H9 (cell line): Measurements from ENCODE around the gene TMEM108. TPM values are rescaled to one million over a fixed set of nuclear protein-coding genes. Genes with fewer than 3 reads are reported as not detected.

Experiments
- DNase-seq: peaks from one replicate; pipeline ENCODE4 v3.0.0-alpha.2; 2017
- H2AFZ ChIP-seq: one replicate; pipeline ENCODE4 v1.6.1; 2013; ENCODE audit warnings: mild to moderate bottlenecking, low read length, control low read depth, moderate library complexity
- H2AK5ac ChIP-seq: 2 replicates; pipeline ENCODE4 v1.6.1; 2013; ENCODE audit warnings: low read length, control low read depth, mixed read lengths; ENCODE audit not compliant: insufficient read length
- H2BK120ac ChIP-seq: one replicate; pipeline ENCODE4 v1.6.1; 2013; ENCODE audit warnings: low read depth, mild to moderate bottlenecking, low read length, control low read depth, inconsistent platforms; ENCODE audit not compliant: poor library complexity, severe bottlenecking
- H2BK12ac ChIP-seq: 2 replicates; pipeline ENCODE4 v1.6.1; 2013; ENCODE audit warnings: low read length, control low read depth, mixed read lengths, low read depth; ENCODE audit not compliant: insufficient read length
- H2BK15ac ChIP-seq: 2 replicates; pipeline ENCODE4 v1.6.1; 2013; ENCODE audit warnings: low read depth, low read length, control low read depth
- H2BK20ac ChIP-seq: one replicate; pipeline ENCODE4 v1.6.1; 2013; ENCODE audit warnings: low read depth, mild to moderate bottlenecking, low read length, control low read depth, inconsistent platforms; ENCODE audit not compliant: poor library complexity, severe bottlenecking
- H2BK5ac ChIP-seq: 2 replicates; pipeline ENCODE4 v1.6.1; 2013; ENCODE audit warnings: low read length, control low read depth, mixed read lengths; ENCODE audit not compliant: insufficient read length
- H3K14ac ChIP-seq: 2 replicates; pipeline ENCODE4 v1.6.1; 2013; ENCODE audit warnings: low read length, control low read depth; ENCODE audit not compliant: insufficient read depth
- H3K18ac ChIP-seq: 2 replicates; pipeline ENCODE4 v1.6.1; 2013; ENCODE audit warnings: low read depth, mild to moderate bottlenecking, mixed read lengths, low read length, control low read depth; ENCODE audit not compliant: insufficient read length
- H3K23ac ChIP-seq: 2 replicates; pipeline ENCODE4 v1.6.1; 2013; ENCODE audit warnings: low read length, control low read depth, mixed read lengths, low read depth; ENCODE audit not compliant: insufficient read length
- H3K23me2 ChIP-seq: 2 replicates; pipeline ENCODE4 v1.6.1; 2013; ENCODE audit warnings: low read depth, mild to moderate bottlenecking, mixed read lengths, low read length, control low read depth; ENCODE audit not compliant: insufficient read length, poor library complexity, severe bottlenecking
- H3K27ac ChIP-seq: 2 replicates; pipeline ENCODE4 v1.5.1; 2013; ENCODE audit warnings: low read length, control low read depth, mixed read lengths, low read depth; ENCODE audit not compliant: insufficient read length
- H3K27me3 ChIP-seq: 2 replicates; pipeline ENCODE4 v1.6.1; 2013; ENCODE audit warnings: low read length, control low read depth, inconsistent platforms; ENCODE audit not compliant: insufficient read depth
- H3K4ac ChIP-seq: 2 replicates; pipeline ENCODE4 v1.6.1; 2013; ENCODE audit warnings: low read depth, mild to moderate bottlenecking, control low read depth, inconsistent platforms, low read length, moderate library complexity
- H3K4me1 ChIP-seq: 2 replicates; pipeline ENCODE4 v1.6.1; 2013; ENCODE audit warnings: low read length, control low read depth, inconsistent platforms; ENCODE audit not compliant: insufficient read depth
- H3K4me2 ChIP-seq: 2 replicates; pipeline ENCODE4 v1.6.1; 2013; ENCODE audit warnings: low read length, control low read depth, mixed read lengths; ENCODE audit not compliant: insufficient read length, insufficient read depth
- H3K56ac ChIP-seq: 2 replicates; pipeline ENCODE4 v1.6.1; 2013; ENCODE audit warnings: low read depth, mild to moderate bottlenecking, mixed read lengths, low read length, control low read depth; ENCODE audit not compliant: insufficient read length
- H3K79me1 ChIP-seq: 2 replicates; pipeline ENCODE4 v1.6.1; 2013; ENCODE audit warnings: low read depth, mild to moderate bottlenecking, moderate library complexity, low read length, control low read depth, inconsistent platforms; ENCODE audit not compliant: insufficient read depth, poor library complexity, severe bottlenecking
- H3K79me2 ChIP-seq: 2 replicates; pipeline ENCODE4 v1.6.1; 2013; ENCODE audit warnings: low read length, control low read depth, inconsistent platforms; ENCODE audit not compliant: insufficient read depth
- H3K9ac ChIP-seq: 2 replicates; pipeline ENCODE4 v1.6.1; 2013; ENCODE audit warnings: low read length, control low read depth, mixed read lengths; ENCODE audit not compliant: insufficient read length; ENCODE audit errors: extremely low read depth
- H3K9me3 ChIP-seq: one replicate; pipeline ENCODE4 v1.6.1; 2013; ENCODE audit warnings: low read depth, low read length, inconsistent platforms; ENCODE audit not compliant: control insufficient read depth
- H3T11ph ChIP-seq: one replicate; pipeline ENCODE4 v1.6.1; 2013; ENCODE audit warnings: mild to moderate bottlenecking, low read length, control low read depth, inconsistent platforms
- H4K20me1 ChIP-seq: one replicate; pipeline ENCODE4 v1.6.1; 2013; ENCODE audit not compliant: control insufficient read depth, insufficient read length, insufficient read depth
- H4K5ac ChIP-seq: 2 replicates; pipeline ENCODE4 v1.6.1; 2013; ENCODE audit warnings: low read depth, mild to moderate bottlenecking, mixed read lengths, low read length, control low read depth; ENCODE audit not compliant: insufficient read length
- H4K8ac ChIP-seq: replicated peaks from 2 replicates; pipeline ENCODE4 v1.6.1; 2013; ENCODE audit warnings: low read length, control low read depth, mixed read lengths, low read depth; ENCODE audit not compliant: insufficient read length
- H4K91ac ChIP-seq: 2 replicates; pipeline ENCODE4 v1.6.1; 2013; ENCODE audit warnings: low read depth, mild to moderate bottlenecking, moderate library complexity, mixed read lengths, low read length, control low read depth; ENCODE audit not compliant: insufficient read length
- H3K27ac Mint-ChIP-seq, 3 experiments: 2 replicates in 2 of 3; 3 replicates in 1 of 3; pipeline ENCODE4 v1.8.0; 2020 to 2021; ENCODE audit warnings: mixed read lengths in 3 of 3, mild to moderate bottlenecking in 1 of 3, moderate library complexity in 1 of 3
- H3K27me3 Mint-ChIP-seq: 2 replicates; pipeline ENCODE4 v1.8.0; 2021; ENCODE audit warnings: low read depth, mild to moderate bottlenecking, moderate library complexity, mixed read lengths
- H3K36me3 Mint-ChIP-seq, 3 experiments: 2 replicates in 2 of 3; 3 replicates in 1 of 3; pipeline ENCODE4 v1.8.0; 2020 to 2021; ENCODE audit warnings: low read depth in 3 of 3, mixed read lengths in 3 of 3; ENCODE audit not compliant: insufficient read depth in 1 of 3
- H3K4me1 Mint-ChIP-seq, 2 experiments: 2 replicates each; pipeline ENCODE4 v1.8.0; 2020; ENCODE audit warnings: mixed read lengths in 2 of 2
- H3K4me3 Mint-ChIP-seq, 2 experiments: 2 replicates in 1 of 2; 3 replicates in 1 of 2; pipeline ENCODE4 v1.8.0; 2020 to 2021; ENCODE audit warnings: mild to moderate bottlenecking in 2 of 2, mixed read lengths in 2 of 2, moderate library complexity in 1 of 2
- H3K9me3 Mint-ChIP-seq, 2 experiments: 2 replicates in 1 of 2; 3 replicates in 1 of 2; pipeline ENCODE4 v1.8.0; 2020; ENCODE audit warnings: mild to moderate bottlenecking in 2 of 2, mixed read lengths in 2 of 2, moderate library complexity in 1 of 2
- WGBS: extraction: QIAGEN DNeasy Blood & Tissue Kit; methylation state at CpG from one replicate; pipeline ENCODE4 v1.1.7; 2013; ENCODE audit warnings: missing lambda C conversion rate, low lambda C conversion rate, mixed read lengths; ENCODE audit not compliant: insufficient read length; ENCODE audit errors: extremely low coverage; 5-methylcytosine and 5-hydroxymethylcytosine counted together
- total RNA-seq: library from RNA; stranded (reverse); gene quantifications from 2 replicates; pipeline ENCODE4 v1.2.1, GENCODE V29; 2021
- TF ChIP-seq, protein P1 (sequence below): fragments of 200-600 bp; sonication (generic); conservative IDR thresholded peaks from 3 replicates; pipeline ENCODE4 v1.8.0; 2021; ENCODE audit warnings: antibody characterized with exemption, mild to moderate bottlenecking

TMEM108 gene
- total RNA-seq, 1 experiment from 2014 or later = 5.0 TPM

- no peaks in the 10 kb centered on the region for H3K79me2 ChIP-seq
- H4K5ac ChIP-seq = no peak overlapping the region
- no peaks in the 10 kb centered on the region for H3K27me3 ChIP-seq
- H2BK15ac ChIP-seq = no peak overlapping the region
- H3K4ac ChIP-seq = no peak overlapping the region
- Mint-ChIP-seq H3K36me3 (peaks cover 0 to 5% (median 5%) of the 10 kb centered on the region in 3 experiments; a peak in 3 of 7 replicates), H3K27me3 (no peaks in the 10 kb centered on the region), H3K4me3 (no peak overlapping the region), H3K4me1 (peaks cover 4 to 8% of the 10 kb centered on the region in 2 experiments), H3K9me3 (no peaks in the 10 kb centered on the region), H3K27ac (peak overlapping the region in 1 of 3 experiments; percentile 46; a peak in 1 of 7 replicates)
- H3K56ac ChIP-seq = no peak overlapping the region
- no peak overlapping the region for H3K14ac ChIP-seq
- H4K8ac ChIP-seq = no peak overlapping the region
- no peak overlapping the region for H3K23ac ChIP-seq
- H2BK12ac ChIP-seq = no peak overlapping the region
- H2BK20ac ChIP-seq = no peak overlapping the region
- WGBS = no CpG with 5 or more reads among the region's 4 CpGs
- H3T11ph ChIP-seq = no peak overlapping the region
- no peak overlapping the region for H4K91ac ChIP-seq
- H3K9me3 ChIP-seq = no peaks in the 10 kb centered on the region
- no peak overlapping the region for H2BK120ac ChIP-seq
- H3K4me2 ChIP-seq = no peak overlapping the region
- H2BK5ac ChIP-seq = no peak overlapping the region
- no peaks in the 10 kb centered on the region for H3K79me1 ChIP-seq
- no peak for DNase-seq
- no peak overlapping the region for H3K9ac ChIP-seq
- no peaks in the 10 kb centered on the region for H3K4me1 ChIP-seq
- H4K20me1 ChIP-seq = no peaks in the 10 kb centered on the region
- H3K18ac ChIP-seq = no peak overlapping the region
- H2AFZ ChIP-seq = no peak overlapping the region
- TF ChIP-seq, protein P1, sequence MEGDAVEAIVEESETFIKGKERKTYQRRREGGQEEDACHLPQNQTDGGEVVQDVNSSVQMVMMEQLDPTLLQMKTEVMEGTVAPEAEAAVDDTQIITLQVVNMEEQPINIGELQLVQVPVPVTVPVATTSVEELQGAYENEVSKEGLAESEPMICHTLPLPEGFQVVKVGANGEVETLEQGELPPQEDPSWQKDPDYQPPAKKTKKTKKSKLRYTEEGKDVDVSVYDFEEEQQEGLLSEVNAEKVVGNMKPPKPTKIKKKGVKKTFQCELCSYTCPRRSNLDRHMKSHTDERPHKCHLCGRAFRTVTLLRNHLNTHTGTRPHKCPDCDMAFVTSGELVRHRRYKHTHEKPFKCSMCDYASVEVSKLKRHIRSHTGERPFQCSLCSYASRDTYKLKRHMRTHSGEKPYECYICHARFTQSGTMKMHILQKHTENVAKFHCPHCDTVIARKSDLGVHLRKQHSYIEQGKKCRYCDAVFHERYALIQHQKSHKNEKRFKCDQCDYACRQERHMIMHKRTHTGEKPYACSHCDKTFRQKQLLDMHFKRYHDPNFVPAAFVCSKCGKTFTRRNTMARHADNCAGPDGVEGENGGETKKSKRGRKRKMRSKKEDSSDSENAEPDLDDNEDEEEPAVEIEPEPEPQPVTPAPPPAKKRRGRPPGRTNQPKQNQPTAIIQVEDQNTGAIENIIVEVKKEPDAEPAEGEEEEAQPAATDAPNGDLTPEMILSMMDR = no peak
- no peak overlapping the region for H2AK5ac ChIP-seq
- H3K23me2 ChIP-seq = no peaks in the 10 kb centered on the region
- H3K27ac ChIP-seq = no peak overlapping the region
Measured at GRCh38 chr3:133388696-133389395, 350.7 kb downstream of the TMEM108 start.
